HCT116 (cell line): Measurements from ENCODE around the gene ORMDL2. TPM values are rescaled to one million over a fixed set of nuclear protein-coding genes. Genes with fewer than 3 reads are reported as not detected.

Source experiments
- ATAC-seq: fragments of 200-7000 bp; cut with Tn5 transposase; 2 replicates; pipeline ENCODE4 v1.9.1; 2020; ENCODE audit warnings: mild to moderate bottlenecking, moderate library complexity
- BruUV-seq: library from RNA; stranded (reverse); fragments of 400-500 nt; replicated peaks from 2 replicates; lab custom pipeline; 2021; lab: Mats Ljungman, UMichigan
- CTCF ChIA-PET: fragments of 300-600 bp; sonication (Branson Sonifier 250); formaldehyde crosslinking; loops from one replicate; lab custom pipeline; 2021; ENCODE audit warnings: antibody characterized with exemption; lab: Charles Lee
- POLR2A ChIA-PET: fragments of 300-600, 350-600 bp; sonication (Branson Sonifier 250); formaldehyde crosslinking; loops from one replicate; lab custom pipeline; 2021; ENCODE audit warnings: antibody characterized with exemption; lab: Charles Lee
- RAD21 ChIA-PET, 2 experiments: fragments of 300-600 bp; sonication (Branson Sonifier 250); formaldehyde crosslinking; loops; one replicate each; lab custom pipeline; 2023; ENCODE audit warnings: low total read pairs in 2 of 2; ENCODE audit not compliant: uncharacterized antibody in 2 of 2, unreplicated experiment in 2 of 2, low non-redundant PET in 1 of 2; lab: Charles Lee
- DNase-seq: peaks from one replicate; pipeline ENCODE4 v3.0.0-alpha.2; 2010; ENCODE audit warnings: low read depth, low spot score
- H2AFZ ChIP-seq: fragments of 200-600 bp; shearing (Covaris generic), sonication (generic); 2 replicates; pipeline ENCODE4 v1.6.1; 2017; ENCODE audit warnings: low read depth, mixed run types, mixed read lengths, antibody characterized with exemption, low read length; ENCODE audit not compliant: poor library complexity, severe bottlenecking
- H3K27ac ChIP-seq: 2 replicates; pipeline ENCODE4 v1.5.1; 2012; ENCODE audit warnings: low read depth, low read length
- H3K27me3 ChIP-seq: fragments of 200-600 bp; sonication (generic); 2 replicates; pipeline ENCODE4 v1.6.1; 2016; ENCODE audit warnings: mixed run types, low read length, mixed read lengths; ENCODE audit not compliant: insufficient read depth
- H3K36me3 ChIP-seq, 2 experiments: fragments of 200-500 bp in 1 of 2; fragments of 200-600 bp in 1 of 2; sonication (Bioruptor generic) in 1 of 2; sonication (generic) in 1 of 2; 2 replicates each; pipeline versions ENCODE4 v1.5.1 to v1.6.1; 2014 to 2016; ENCODE audit warnings: low read length in 2 of 2, inconsistent platforms in 1 of 2, mixed read lengths in 1 of 2, mixed run types in 1 of 2; ENCODE audit not compliant: insufficient read depth in 2 of 2, control insufficient read depth in 1 of 2
- H3K4me1 ChIP-seq, 2 experiments: fragments of 200-600 bp in 1 of 2; sonication (generic) in 1 of 2; 2 replicates each; pipeline versions ENCODE4 v1.5.1 to v1.6.1; 2012 to 2017; ENCODE audit warnings: low read length in 2 of 2, inconsistent platforms in 1 of 2, mild to moderate bottlenecking in 1 of 2, mixed read lengths in 1 of 2, mixed run types in 1 of 2, moderate library complexity in 1 of 2; ENCODE audit not compliant: insufficient read depth in 2 of 2, control insufficient read depth in 1 of 2
- H3K4me2 ChIP-seq: fragments of 200-600 bp; sonication (generic); 2 replicates; pipeline ENCODE4 v1.6.1; 2017; ENCODE audit warnings: mixed run types, low read length, mixed read lengths
- H3K4me3 ChIP-seq, 2 experiments: fragments of 200-600 bp in 1 of 2; sonication (generic) in 1 of 2; replicated peaks in 1 of 2; 2 replicates each; pipeline ENCODE4 v1.5.1; 2011 to 2016; ENCODE audit warnings: low read length in 2 of 2, control low read depth in 1 of 2, low read depth in 1 of 2, mild to moderate bottlenecking in 1 of 2, mixed read lengths in 1 of 2, mixed run types in 1 of 2
- H3K79me2 ChIP-seq: fragments of 200-600 bp; sonication (generic); 2 replicates; pipeline ENCODE4 v1.6.1; 2017; ENCODE audit warnings: mild to moderate bottlenecking, mixed run types, low read length, moderate library complexity, mixed read lengths; ENCODE audit not compliant: insufficient read depth
- H3K9ac ChIP-seq: fragments of 200-600 bp; sonication (generic); 2 replicates; pipeline ENCODE4 v1.6.1; 2016; ENCODE audit warnings: low read length, mixed read lengths
- H3K9me2 ChIP-seq: fragments of 200-600 bp; sonication (generic), shearing (Covaris generic); 2 replicates; pipeline ENCODE4 v1.6.1; 2017; ENCODE audit warnings: mixed run types, mild to moderate bottlenecking, moderate library complexity; ENCODE audit not compliant: insufficient read depth
- H3K9me3 ChIP-seq, 2 experiments: fragments of 200-500 bp in 1 of 2; fragments of 200-600 bp in 1 of 2; sonication (Bioruptor generic) in 1 of 2; sonication (generic) in 1 of 2; 2 replicates each; pipeline ENCODE4 v1.6.1; 2014 to 2017; ENCODE audit warnings: low read length in 2 of 2, mixed read lengths in 2 of 2, inconsistent platforms in 1 of 2, low read depth in 1 of 2, mild to moderate bottlenecking in 1 of 2, mixed run types in 1 of 2, moderate library complexity in 1 of 2; ENCODE audit not compliant: control insufficient read depth in 1 of 2, insufficient read depth in 1 of 2
- H4K20me1 ChIP-seq: fragments of 200-600 bp; sonication (generic), shearing (Covaris generic); 2 replicates; pipeline ENCODE4 v1.6.1; 2017; ENCODE audit warnings: mixed run types, mild to moderate bottlenecking, moderate library complexity; ENCODE audit not compliant: insufficient read depth
- CBX3 ChIP-seq: IDR thresholded peaks from 2 replicates; pipeline ENCODE4 v1.6.1; 2012; ENCODE audit warnings: low read depth
- EGR1 ChIP-seq: IDR thresholded peaks from 2 replicates; pipeline ENCODE4 v1.6.1; 2012; ENCODE audit warnings: low read depth
- EZH2phosphoT487 ChIP-seq: fragments of 200-600 bp; IDR thresholded peaks from 2 replicates; pipeline ENCODE4 v1.6.1; 2018; ENCODE audit warnings: antibody characterized with exemption, borderline replicate concordance
- MAX ChIP-seq: IDR thresholded peaks from 2 replicates; pipeline ENCODE4 v1.6.1; 2012
- POLR2A ChIP-seq: IDR thresholded peaks from 2 replicates; pipeline ENCODE4 v1.7.0; 2011; ENCODE audit warnings: borderline replicate concordance; ENCODE audit not compliant: insufficient read depth, insufficient read length; ENCODE audit errors: extremely low read depth
- POLR2AphosphoS5 ChIP-seq: IDR thresholded peaks from 2 replicates; pipeline ENCODE4 v1.6.1; 2011; ENCODE audit warnings: mild to moderate bottlenecking, low read depth, low read length, moderate library complexity
- SIN3A ChIP-seq: IDR thresholded peaks from 2 replicates; pipeline ENCODE4 v1.6.1; 2012; ENCODE audit warnings: low read depth
- TCF7L2 ChIP-seq: IDR thresholded peaks from 2 replicates; pipeline ENCODE4 v1.7.0; 2011; ENCODE audit warnings: borderline replicate concordance, inconsistent platforms; ENCODE audit not compliant: insufficient read depth, insufficient read length; ENCODE audit errors: extremely low read depth
- ZFX ChIP-seq: fragments of 450-650 bp; IDR thresholded peaks from 2 replicates; pipeline ENCODE4 v1.6.1; 2017
- intact Hi-C: fragments of 100-400 bp; cut with micrococcal nuclease; formaldehyde crosslinking; loops from 2 replicates; pipeline ENCODE4 v1.10.0; 2022
- total RNA-seq: library from RNA; stranded (reverse); gene quantifications from one replicate; pipeline ENCODE4 v1.2.1, GENCODE V29; 2021; ENCODE audit not compliant: unreplicated experiment
- TF ChIP-seq, protein P1 (sequence below): IDR thresholded peaks from 2 replicates; pipeline ENCODE4 v1.6.1; 2011; ENCODE audit warnings: mild to moderate bottlenecking, low read length, moderate library complexity; ENCODE audit not compliant: insufficient replicate concordance; ENCODE audit errors: extremely low read depth
- TF ChIP-seq, protein P2 (sequence below), 3 experiments: fragments of 200-600 bp in 1 of 3; sonication (generic) in 1 of 3; IDR thresholded peaks in 2 of 3; conservative IDR thresholded peaks in 1 of 3; 2 replicates each; pipeline ENCODE4 v1.5.1; 2012 to 2017; ENCODE audit warnings: low read depth in 2 of 3, low read length in 2 of 3, antibody characterized with exemption in 1 of 3, borderline replicate concordance in 1 of 3, control low read depth in 1 of 3, mild to moderate bottlenecking in 1 of 3, mixed read lengths in 1 of 3, mixed run types in 1 of 3, moderate library complexity in 1 of 3; ENCODE audit not compliant: insufficient read depth in 1 of 3

The ORMDL2 gene
- total RNA-seq, 1 experiment from 2014 or later = 25.5 TPM

DNA sequence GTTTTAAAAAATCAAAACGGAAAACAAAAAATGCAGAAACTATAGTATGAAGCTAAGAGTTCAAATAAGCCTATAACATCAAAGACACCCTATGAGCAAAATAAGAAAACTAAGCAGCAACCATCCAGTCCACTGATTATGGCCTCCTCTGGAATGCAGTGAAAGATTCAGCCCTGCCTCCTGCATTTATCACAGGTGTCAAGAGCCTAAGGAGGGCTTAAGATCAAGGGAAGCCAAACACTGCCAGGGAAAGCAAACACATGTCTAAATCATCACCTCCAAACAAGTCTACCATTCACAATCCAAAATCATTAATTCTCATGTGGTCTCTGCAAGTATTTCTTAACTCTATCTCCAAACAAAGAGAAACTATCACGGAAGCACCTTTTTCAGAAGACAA lies 28.7 kb upstream of the ORMDL2 start (continued):
- TF ChIP-seq SIN3A (no peak), EZH2phosphoT487 (no peak), MAX (no peak), EGR1 (no peak), CBX3 (no peak)
- TF ChIP-seq, protein P1, sequence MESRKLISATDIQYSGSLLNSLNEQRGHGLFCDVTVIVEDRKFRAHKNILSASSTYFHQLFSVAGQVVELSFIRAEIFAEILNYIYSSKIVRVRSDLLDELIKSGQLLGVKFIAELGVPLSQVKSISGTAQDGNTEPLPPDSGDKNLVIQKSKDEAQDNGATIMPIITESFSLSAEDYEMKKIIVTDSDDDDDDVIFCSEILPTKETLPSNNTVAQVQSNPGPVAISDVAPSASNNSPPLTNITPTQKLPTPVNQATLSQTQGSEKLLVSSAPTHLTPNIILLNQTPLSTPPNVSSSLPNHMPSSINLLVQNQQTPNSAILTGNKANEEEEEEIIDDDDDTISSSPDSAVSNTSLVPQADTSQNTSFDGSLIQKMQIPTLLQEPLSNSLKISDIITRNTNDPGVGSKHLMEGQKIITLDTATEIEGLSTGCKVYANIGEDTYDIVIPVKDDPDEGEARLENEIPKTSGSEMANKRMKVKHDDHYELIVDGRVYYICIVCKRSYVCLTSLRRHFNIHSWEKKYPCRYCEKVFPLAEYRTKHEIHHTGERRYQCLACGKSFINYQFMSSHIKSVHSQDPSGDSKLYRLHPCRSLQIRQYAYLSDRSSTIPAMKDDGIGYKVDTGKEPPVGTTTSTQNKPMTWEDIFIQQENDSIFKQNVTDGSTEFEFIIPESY = no peak

DNA sequence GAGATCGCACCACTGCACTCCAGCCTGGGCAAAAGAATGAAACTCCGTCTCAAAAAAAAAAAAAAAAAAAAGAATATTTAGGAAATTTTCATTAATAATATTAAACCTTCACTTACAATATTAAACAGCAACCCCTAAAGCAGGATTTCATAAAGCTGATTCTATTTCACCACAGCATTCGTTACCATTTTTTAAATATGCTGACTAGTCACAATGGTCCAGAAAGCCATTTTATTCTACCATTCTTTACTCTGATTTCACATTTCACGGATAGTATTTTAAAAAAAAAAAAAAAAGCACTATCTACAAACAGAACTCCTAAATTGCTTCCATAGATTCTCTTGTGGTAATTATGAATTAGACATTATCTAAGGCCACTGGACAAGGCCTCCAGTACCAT lies 27.9 kb upstream of the ORMDL2 start:
- Histone ChIP-seq H3K4me2 (no peak overlapping the region), H4K20me1 (peaks cover 6% of the 10 kb centered on the region; the same call in 1 of the 2 replicates), H3K79me2 (peaks cover 39% of the 10 kb centered on the region), H3K27ac (no peak overlapping the region), H3K9me2 (no peaks in the 10 kb centered on the region), H3K9ac (no peak overlapping the region), H3K36me3 (peaks cover 45 to 66% of the 10 kb centered on the region in 2 experiments; a peak in 3 of 4 replicates), H3K9me3 (no peaks in the 10 kb centered on the region), H3K4me1 (no peaks in the 10 kb centered on the region), H3K27me3 (no peaks in the 10 kb centered on the region), H3K4me3 (no peak overlapping the region), H2AFZ (no peak overlapping the region)
- DNase-seq (no peak), ATAC-seq (no peak)
- no TSS peak for BruUV-seq
- intact Hi-C loops = loop anchor here (2.0 to 10.0 kb wide), 2 partner anchors 17 to 135 kb away; no protein-coding TSS in a partner anchor
- ChIA-PET POLR2A (no interaction called here), RAD21 (no interaction called here), CTCF (no interaction called here)
- TF ChIP-seq ZFX (no peak), POLR2A (no peak), POLR2AphosphoS5 (no peak), CBX3 (no peak), TCF7L2 (no peak), MAX (no peak)
- TF ChIP-seq, protein P2, sequence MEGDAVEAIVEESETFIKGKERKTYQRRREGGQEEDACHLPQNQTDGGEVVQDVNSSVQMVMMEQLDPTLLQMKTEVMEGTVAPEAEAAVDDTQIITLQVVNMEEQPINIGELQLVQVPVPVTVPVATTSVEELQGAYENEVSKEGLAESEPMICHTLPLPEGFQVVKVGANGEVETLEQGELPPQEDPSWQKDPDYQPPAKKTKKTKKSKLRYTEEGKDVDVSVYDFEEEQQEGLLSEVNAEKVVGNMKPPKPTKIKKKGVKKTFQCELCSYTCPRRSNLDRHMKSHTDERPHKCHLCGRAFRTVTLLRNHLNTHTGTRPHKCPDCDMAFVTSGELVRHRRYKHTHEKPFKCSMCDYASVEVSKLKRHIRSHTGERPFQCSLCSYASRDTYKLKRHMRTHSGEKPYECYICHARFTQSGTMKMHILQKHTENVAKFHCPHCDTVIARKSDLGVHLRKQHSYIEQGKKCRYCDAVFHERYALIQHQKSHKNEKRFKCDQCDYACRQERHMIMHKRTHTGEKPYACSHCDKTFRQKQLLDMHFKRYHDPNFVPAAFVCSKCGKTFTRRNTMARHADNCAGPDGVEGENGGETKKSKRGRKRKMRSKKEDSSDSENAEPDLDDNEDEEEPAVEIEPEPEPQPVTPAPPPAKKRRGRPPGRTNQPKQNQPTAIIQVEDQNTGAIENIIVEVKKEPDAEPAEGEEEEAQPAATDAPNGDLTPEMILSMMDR (IDR thresholded peaks at IDR 0.05 in 2 of 3, conservative IDR thresholded peaks at IDR 0.05 in 1 of 3; ENCODE audit: borderline replicate concordance in 1 of 3, insufficient read depth in 1 of 3, low read depth in 2 of 3, low read length in 2 of 3) = no peak
